HG03280 (cell line): ENCODE results near the gene CCDC183.
"Not testable (repeated sequence)": the region's sequence is repeated elsewhere in the genome, so short reads cannot be mapped to it uniquely, and the experiment has no call there.

Source experiments
- ATAC-seq: cut with Tn5 transposase; IDR thresholded peaks from one replicate; pipeline ENCODE4 v1.9.1; 2021; ENCODE audit warnings: mild to moderate bottlenecking, moderate library complexity; ENCODE audit not compliant: unreplicated experiment

CCDC183 gene

GRCh38 chr9:136796238-136796774 is at the start of gene CCDC183:
Gene CCDC183 (plus strand): TSS chr9:136796338. CDS start chr9:136796398, 60 bp downstream.
- ATAC-seq, result no peak

DNA sequence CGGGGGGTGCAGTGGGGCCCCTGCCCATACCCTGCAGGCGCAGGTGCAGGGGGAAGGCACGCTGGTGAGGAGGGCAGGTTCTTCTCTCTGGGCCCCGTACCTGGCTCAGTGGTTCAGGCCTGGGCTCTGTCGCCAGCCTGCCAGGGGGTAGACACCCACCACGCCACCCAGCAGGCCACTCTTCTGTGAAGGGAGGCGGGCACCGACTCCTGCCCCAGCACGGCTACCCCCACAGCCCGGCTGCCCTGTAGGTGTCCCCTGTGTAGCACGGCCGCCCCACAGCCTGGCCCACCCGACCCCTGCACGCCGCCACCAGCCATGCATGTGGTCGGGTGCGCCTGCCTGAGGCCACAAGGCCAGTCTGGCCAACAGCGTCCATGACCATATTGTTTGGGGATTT is 49.5 kb upstream of the CCDC183 start:
- no peak for ATAC-seq

DNA sequence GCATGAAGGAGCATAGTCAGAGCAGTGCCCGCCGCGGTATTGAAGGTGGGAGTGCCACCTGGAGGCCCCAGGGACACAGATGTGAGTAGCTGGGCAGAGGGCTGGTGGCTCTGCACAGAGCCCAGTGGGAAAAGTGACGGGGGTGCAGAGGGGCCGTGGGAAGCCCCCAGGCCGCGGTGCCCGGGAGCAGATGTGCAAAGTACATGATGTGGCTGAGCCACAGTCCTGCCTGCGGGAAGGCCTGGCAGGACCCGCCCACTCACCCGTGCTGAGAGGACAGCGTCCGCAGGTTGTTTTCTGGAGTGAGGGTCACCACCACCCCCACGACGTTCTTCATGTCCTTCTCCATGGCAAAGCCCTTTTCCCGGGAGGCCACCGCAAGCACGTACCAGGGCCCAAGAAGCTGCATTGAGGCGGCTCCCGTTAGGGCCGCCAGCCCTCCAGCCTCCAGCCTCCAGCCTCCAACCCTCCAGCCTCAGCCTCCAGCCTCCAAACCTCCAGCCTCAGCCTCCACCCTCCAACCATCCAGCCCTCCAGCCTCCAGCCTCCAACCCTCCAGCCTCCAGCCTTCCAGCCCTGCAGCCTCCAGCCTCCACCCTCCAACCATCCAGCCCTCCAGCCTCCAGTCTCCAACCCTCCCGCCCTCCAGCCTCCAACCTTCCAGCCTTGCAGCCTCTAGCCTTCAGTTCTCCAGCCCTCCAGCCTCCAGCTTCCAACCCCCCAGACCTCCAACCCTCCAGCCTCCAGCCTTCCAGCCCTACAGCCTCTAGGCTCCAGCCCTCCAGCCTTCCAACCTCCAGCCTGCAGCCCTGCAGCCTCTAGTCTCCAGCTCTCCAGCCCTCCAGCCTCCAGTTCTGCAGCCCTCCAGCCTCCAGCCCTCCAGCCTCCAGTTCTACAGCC is 48.7 kb upstream of the CCDC183 start:
- ATAC-seq, result no peak

- no peak for ATAC-seq
Observed at GRCh38 chr9:136748201-136748600, 47.9 kb upstream of the CCDC183 start, which contains the start of gene LCN6. Gene LCN6 (minus strand): TSS chr9:136748525. CDS start chr9:136748483, 42 bp downstream.

- no peak for ATAC-seq
Observed at GRCh38 chr9:136748666-136749611, 47.2 kb upstream of the CCDC183 start.

DNA sequence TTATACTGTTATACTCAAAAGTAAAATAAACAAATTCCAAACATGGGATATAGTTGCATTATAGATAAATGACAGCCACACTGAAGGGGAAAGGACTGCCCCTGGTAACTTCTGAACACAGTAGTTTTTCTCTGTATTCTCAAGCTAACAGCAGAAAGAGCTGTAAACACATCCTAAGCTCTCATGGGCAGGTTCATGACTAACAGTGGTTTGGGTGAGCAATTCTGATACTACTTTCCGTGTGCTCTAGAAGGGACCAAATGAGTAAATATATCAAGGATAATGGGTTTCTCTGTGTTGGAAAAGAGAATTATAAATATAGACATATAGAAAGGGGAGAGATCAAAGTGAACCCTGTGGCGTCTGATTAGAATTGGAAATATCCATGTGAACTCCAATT is 45.6 kb upstream of the CCDC183 start:
- no peak for ATAC-seq

DNA sequence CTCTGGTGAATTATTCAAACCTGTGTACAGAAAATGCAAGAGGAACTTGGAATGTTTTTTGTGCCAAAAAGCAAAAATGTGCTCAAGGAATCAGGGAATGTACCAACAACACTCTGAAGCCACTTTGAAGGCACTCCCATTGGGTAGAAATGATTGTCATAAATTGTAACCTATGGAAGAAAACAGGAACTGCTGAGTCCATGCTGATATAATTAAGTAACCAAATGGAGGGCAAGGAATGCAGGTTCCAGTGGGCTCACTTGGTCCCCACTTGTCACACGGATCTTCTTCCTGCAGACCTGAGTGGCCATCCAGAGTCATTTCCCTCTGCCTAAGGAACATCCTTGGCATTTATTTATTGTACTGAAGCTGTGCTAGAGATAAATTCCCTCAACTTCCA is 44.9 kb upstream of the CCDC183 start:
- ATAC-seq, result no peak

DNA sequence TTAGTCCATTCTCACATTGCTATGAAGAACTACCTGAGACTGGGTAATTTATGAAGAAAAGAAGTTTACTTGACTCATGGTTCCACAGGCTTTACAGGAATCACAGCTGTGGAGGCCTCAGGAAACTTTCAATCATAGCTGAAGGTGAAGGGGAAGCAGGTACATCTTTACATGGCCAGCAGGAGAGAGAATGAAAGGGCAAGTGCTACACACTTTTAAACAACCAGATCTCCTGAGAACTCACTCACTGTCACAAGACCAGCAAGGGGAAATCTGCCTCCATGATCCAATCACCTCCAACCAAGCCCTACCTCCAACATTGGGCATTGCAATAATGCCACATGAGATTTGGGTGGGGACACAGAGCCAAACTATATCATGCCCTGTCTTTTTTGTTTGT is 44.3 kb upstream of the CCDC183 start:
- ATAC-seq, result no peak

GRCh38 chr9:136753371-136754058 is 42.6 kb upstream of the CCDC183 start:
- ATAC-seq, result no peak

GRCh38 chr9:136754059-136754572 is 42.0 kb upstream of the CCDC183 start:
- no peak for ATAC-seq

DNA sequence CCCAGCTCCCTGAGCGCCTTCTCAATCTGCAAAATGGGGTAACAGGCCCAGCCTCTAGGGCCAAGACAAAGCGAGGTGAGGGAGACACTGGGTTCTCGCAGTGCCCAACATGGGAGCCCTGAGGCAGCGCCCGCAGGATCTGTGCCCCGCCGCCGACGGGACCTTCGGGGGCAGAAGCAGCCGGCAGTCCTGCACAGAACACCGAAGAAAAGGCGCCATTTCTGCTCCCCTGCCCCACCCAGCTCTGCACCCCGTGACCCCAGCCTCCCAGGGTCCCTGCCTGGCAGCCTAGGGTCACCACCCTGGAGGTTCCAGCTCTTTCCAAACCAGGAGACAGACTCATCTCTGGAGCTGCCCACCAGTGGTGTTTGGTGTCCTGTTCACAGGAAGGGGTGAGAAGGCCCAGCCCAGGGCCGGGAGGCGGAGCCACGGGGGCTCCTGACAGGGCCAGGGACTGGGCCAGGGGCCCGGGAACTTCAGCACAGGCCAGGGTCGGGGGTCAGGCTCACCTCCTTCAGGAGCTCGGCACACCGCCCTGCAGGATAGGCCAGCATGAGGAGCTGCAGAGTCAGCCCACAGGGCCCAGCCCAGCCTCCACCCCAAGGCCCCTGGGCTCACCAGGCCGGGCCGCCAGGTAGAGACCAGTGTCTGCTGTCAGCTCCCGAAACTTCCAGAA is 41.4 kb upstream of the CCDC183 start:
- ATAC-seq, result no peak

- not testable (repeated sequence) for ATAC-seq
Observed at GRCh38 chr9:136755302-136756133, 40.6 kb upstream of the CCDC183 start.

GRCh38 chr9:136756134-136756438 is 40.1 kb upstream of the CCDC183 start:
- ATAC-seq, result no peak

DNA sequence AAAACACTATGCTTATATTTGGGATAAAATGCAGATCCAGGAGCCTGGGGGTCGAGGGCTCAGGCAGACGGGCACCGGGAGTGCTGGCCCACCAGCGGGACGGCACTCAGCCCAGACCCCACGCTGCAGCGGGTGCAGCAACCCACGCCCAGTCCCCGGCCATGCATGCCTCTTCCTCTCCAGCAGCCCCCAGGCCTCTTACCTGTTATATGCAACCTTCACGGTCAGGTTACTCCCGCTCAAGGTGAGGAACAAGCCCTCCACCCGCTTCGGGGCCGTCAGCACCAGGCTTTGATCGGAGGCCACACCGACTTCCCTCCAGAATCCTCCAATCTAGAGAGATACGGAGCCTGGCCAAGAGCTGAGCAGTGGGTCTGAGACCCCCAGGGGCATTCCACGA is 39.3 kb upstream of the CCDC183 start:
- no peak for ATAC-seq

DNA sequence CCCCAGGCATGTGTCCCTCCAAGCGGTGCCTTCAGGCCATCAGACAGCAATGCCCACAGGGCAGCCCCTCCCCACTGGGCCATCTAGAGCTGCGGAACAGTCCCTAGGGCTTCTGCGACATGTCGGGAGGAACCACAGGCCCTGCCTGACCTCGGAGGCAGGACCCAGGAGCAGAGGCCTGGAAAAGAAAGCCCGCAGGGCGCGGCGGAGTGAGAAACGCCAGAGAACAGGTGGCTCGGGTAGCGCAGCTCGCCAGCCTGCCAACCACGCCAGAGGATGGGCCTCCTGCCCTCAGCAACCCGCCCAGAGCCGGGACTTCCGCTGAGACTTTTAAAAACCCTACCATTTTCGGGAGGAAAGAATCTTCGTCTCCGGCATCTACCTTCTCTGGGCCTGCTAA is 38.8 kb upstream of the CCDC183 start:
- no peak for ATAC-seq

GRCh38 chr9:136757751-136758140 is 38.4 kb upstream of the CCDC183 start:
- ATAC-seq, result no peak

DNA sequence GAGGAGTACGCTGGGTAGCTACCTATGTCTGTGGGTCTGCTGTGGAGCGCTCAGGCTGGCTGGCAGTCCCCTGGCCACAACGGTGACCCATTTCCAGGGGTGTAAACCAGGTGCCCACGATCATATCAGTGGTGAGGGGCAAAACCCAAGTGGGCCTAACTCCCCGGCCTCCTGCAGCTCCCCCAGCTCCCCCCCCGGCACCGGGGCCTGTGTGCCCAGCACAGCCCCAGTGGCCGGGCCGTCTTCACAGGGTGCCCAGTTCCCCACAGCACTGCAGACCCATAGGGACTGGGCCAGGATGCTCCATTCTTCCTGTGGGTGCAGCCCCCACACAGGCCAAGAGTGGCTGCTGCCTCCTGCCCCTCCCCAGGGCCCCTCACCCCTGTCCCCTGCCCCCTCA is 37.1 kb upstream of the CCDC183 start:
- no peak for ATAC-seq

DNA sequence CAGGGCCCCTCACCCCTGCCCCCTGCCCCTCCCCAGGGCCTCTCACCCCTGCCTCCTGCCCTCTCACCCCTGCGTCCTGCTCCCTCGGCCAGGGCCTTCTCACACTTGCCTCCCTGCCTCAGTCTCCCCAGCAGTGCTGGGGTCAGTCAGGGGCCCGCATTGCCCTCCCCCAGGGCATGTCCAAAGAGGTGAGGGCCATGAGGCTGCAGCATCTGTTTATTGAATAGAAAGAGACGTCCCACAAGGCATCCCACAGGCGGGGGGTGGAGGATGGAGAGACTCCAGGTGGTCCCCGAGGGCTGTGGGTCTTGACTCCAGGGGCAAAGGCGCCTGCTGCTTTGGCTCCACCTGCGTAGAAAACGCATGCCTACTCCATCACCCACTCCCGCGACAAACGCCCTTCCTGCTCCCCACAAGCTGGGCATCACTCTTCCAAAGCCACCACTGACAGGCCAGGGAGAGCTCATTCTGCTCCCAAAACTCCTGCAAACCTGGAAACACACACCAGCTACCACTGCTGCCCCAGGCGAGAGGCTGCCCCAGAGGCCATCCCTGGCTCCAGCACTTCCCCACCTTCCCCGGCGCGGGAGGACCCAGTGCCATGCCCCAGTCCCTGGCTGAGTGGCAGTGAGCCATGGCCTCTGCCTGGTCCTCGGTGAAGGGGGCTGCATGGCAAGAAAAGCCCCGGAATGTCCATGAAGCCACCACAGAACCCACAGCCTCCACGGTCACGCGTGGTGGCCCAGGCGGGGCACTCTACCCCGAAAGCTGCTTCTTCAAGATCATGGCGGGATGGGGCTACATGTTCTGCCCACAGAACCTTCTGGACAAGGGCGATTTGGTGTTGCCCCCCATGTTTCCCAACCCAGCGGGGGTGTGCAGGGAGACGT is 36.5 kb upstream of the CCDC183 start:
- ATAC-seq, result no peak
